ENCODE data around the gene OR4F15.

DNA sequence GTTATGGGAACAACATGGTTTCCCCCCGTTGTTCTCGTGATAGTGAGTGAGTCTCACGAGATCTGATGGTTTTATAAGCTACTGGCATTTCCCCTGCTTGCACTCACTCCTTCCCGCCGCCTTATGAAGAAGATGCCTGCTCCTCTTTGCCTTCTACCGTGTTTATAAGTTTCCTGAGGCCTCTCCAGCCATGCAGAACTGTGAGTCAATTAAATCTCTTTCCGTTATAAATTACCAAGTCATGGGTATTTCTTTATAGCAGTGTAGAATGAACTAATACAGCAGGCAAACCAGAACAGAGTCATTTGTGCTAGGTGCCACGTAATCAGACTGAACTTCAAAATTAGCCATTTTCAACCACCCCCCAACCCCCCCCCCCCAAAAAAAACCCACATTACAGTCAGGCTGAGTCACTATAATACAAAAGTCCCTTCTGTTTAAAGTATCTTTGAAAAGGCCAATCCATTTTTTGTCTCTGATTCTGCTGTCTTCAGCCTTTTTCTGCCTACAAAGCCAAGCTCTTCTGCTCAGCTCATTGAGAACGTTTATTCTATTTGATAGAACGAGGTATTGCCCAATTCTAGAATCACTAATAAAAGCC, 4.6 kb upstream of the OR4F15 start:
- TF ChIP-seq, protein P1, sequence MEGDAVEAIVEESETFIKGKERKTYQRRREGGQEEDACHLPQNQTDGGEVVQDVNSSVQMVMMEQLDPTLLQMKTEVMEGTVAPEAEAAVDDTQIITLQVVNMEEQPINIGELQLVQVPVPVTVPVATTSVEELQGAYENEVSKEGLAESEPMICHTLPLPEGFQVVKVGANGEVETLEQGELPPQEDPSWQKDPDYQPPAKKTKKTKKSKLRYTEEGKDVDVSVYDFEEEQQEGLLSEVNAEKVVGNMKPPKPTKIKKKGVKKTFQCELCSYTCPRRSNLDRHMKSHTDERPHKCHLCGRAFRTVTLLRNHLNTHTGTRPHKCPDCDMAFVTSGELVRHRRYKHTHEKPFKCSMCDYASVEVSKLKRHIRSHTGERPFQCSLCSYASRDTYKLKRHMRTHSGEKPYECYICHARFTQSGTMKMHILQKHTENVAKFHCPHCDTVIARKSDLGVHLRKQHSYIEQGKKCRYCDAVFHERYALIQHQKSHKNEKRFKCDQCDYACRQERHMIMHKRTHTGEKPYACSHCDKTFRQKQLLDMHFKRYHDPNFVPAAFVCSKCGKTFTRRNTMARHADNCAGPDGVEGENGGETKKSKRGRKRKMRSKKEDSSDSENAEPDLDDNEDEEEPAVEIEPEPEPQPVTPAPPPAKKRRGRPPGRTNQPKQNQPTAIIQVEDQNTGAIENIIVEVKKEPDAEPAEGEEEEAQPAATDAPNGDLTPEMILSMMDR (conservative IDR thresholded peaks at IDR 0.05; ENCODE audit: low read depth, low read length) = no peak
- TF ChIP-seq CEBPB (IDR thresholded peaks at IDR 0.05; ENCODE audit: low read depth, low read length) (peak; percentile 68; the same call in 1 of the 2 replicates), POLR2A (IDR thresholded peaks at IDR 0.05; ENCODE audit: low read depth, low read length) (peak; percentile 52; the same call in 1 of the 2 replicates), RAD21 (IDR thresholded peaks at IDR 0.05; ENCODE audit: low read length) (no peak), MAZ (IDR thresholded peaks at IDR 0.05; ENCODE audit: borderline replicate concordance, low read depth, low read length) (no peak), MAFK (IDR thresholded peaks at IDR 0.05; ENCODE audit: low read depth, low read length) (peak; percentile 58), BHLHE40 (IDR thresholded peaks at IDR 0.05; ENCODE audit: low read depth, low read length) (no peak), SMC3 (IDR thresholded peaks at IDR 0.05; ENCODE audit: low read depth, low read length) (no peak), RCOR1 (IDR thresholded peaks at IDR 0.05; ENCODE audit: insufficient replicate concordance, low read length) (no peak), MXI1 (IDR thresholded peaks at IDR 0.05; ENCODE audit: borderline replicate concordance, low read depth, low read length) (no peak), RFX5 (IDR thresholded peaks at IDR 0.05; ENCODE audit: low read depth, low read length) (no peak), CHD1 (IDR thresholded peaks at IDR 0.05; ENCODE audit: low read depth, low read length) (no peak)
- TF ChIP-seq, protein P2, sequence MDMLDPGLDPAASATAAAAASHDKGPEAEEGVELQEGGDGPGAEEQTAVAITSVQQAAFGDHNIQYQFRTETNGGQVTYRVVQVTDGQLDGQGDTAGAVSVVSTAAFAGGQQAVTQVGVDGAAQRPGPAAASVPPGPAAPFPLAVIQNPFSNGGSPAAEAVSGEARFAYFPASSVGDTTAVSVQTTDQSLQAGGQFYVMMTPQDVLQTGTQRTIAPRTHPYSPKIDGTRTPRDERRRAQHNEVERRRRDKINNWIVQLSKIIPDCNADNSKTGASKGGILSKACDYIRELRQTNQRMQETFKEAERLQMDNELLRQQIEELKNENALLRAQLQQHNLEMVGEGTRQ (IDR thresholded peaks at IDR 0.05; ENCODE audit: low read depth, low read length) = no peak
- TF ChIP-seq, protein P3, sequence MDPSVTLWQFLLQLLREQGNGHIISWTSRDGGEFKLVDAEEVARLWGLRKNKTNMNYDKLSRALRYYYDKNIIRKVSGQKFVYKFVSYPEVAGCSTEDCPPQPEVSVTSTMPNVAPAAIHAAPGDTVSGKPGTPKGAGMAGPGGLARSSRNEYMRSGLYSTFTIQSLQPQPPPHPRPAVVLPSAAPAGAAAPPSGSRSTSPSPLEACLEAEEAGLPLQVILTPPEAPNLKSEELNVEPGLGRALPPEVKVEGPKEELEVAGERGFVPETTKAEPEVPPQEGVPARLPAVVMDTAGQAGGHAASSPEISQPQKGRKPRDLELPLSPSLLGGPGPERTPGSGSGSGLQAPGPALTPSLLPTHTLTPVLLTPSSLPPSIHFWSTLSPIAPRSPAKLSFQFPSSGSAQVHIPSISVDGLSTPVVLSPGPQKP (IDR thresholded peaks at IDR 0.05; ENCODE audit: borderline replicate concordance, low read depth, low read length) = no peak

Measured in IMR-90 (cell line).